OCI-LY7 (cell line): ENCODE data around the gene PHACTR1. TPM values are rescaled to one million over a fixed set of nuclear protein-coding genes. Genes with fewer than 3 reads are reported as not detected.
A peak's percentile ranks its signal among the peaks of the same experiment; 100 is the strongest.

Experiments used
- BruUV-seq: library from RNA; stranded (reverse); fragments of 400-500 nt; replicated peaks from 2 replicates; lab custom pipeline; 2021; lab: Mats Ljungman, UMichigan
- CTCF ChIA-PET: fragments of 300-600 bp; sonication (Branson Sonifier 250); formaldehyde crosslinking; loops from one replicate; lab custom pipeline; 2022; ENCODE audit warnings: antibody characterized with exemption; ENCODE audit not compliant: unreplicated experiment; lab: Charles Lee
- POLR2A ChIA-PET: fragments of 300-600 bp; sonication (Branson Sonifier 250); formaldehyde crosslinking; loops from one replicate; lab custom pipeline; 2022; ENCODE audit warnings: antibody characterized with exemption; lab: Charles Lee
- DNase-seq: peaks from one replicate; pipeline ENCODE4 v3.0.0-alpha.2; 2015; ENCODE audit warnings: low spot score
- H2AFZ ChIP-seq: fragments of 200-600 bp; sonication (generic), shearing (Covaris generic); 2 replicates; pipeline ENCODE4 v1.6.1; 2014; ENCODE audit warnings: mild to moderate bottlenecking, antibody characterized with exemption, low read length, moderate library complexity
- H3K27ac ChIP-seq: fragments of 200-600 bp; sonication (generic); 2 replicates; pipeline ENCODE4 v1.5.1; 2014; ENCODE audit warnings: mixed run types, low read depth, mild to moderate bottlenecking, moderate library complexity, low read length, inconsistent platforms; ENCODE audit not compliant: poor library complexity, severe bottlenecking
- H3K36me3 ChIP-seq: fragments of 200-600 bp; sonication (generic); 2 replicates; pipeline ENCODE4 v1.6.1; 2014; ENCODE audit warnings: mild to moderate bottlenecking, antibody characterized with exemption, low read length, moderate library complexity, mixed read lengths; ENCODE audit not compliant: insufficient read depth
- H3K4me1 ChIP-seq: fragments of 200-600 bp; sonication (generic); 2 replicates; pipeline ENCODE4 v1.5.1; 2014; ENCODE audit warnings: mild to moderate bottlenecking, low read length; ENCODE audit not compliant: insufficient read depth, poor library complexity, severe bottlenecking
- H3K4me2 ChIP-seq: fragments of 200-600 bp; sonication (generic); 2 replicates; pipeline ENCODE4 v1.6.1; 2014; ENCODE audit warnings: mild to moderate bottlenecking, low read length
- H3K4me3 ChIP-seq: fragments of 200-600 bp; sonication (generic); 2 replicates; pipeline ENCODE4 v1.5.1; 2014; ENCODE audit warnings: mild to moderate bottlenecking, low read depth, low read length; ENCODE audit not compliant: poor library complexity, severe bottlenecking
- H3K79me2 ChIP-seq: fragments of 200-600 bp; sonication (generic); 2 replicates; pipeline ENCODE4 v1.6.1; 2016; ENCODE audit warnings: low read depth, mild to moderate bottlenecking, low read length, moderate library complexity, mixed read lengths; ENCODE audit not compliant: insufficient read depth
- H3K9me2 ChIP-seq: fragments of 200-600 bp; sonication (generic); 2 replicates; pipeline ENCODE4 v1.6.1; 2016; ENCODE audit warnings: mild to moderate bottlenecking, low read length, mixed read lengths; ENCODE audit not compliant: insufficient read depth
- H3K9me3 ChIP-seq: fragments of 200-600 bp; sonication (generic); 2 replicates; pipeline ENCODE4 v1.6.1; 2014; ENCODE audit warnings: mild to moderate bottlenecking, mixed run types, low read length, mixed read lengths
- H4K20me1 ChIP-seq: fragments of 200-600 bp; sonication (generic); 2 replicates; pipeline ENCODE4 v1.6.1; 2014; ENCODE audit warnings: mild to moderate bottlenecking, antibody characterized with exemption, low read length, moderate library complexity, mixed read lengths; ENCODE audit not compliant: insufficient read depth
- EZH2phosphoT487 ChIP-seq: fragments of 200-600 bp; sonication (generic); IDR thresholded peaks from 2 replicates; pipeline ENCODE4 v1.6.1; 2018; ENCODE audit warnings: low read depth, borderline replicate concordance, mild to moderate bottlenecking, mixed run types, antibody characterized with exemption, low read length, moderate library complexity, mixed read lengths
- intact Hi-C: fragments of 100-400 bp; cut with micrococcal nuclease; formaldehyde crosslinking; loops from one replicate; pipeline ENCODE4 v1.10.0; 2022; ENCODE audit not compliant: unreplicated experiment
- total RNA-seq, 2 experiments: library from RNA; depleted of rRNA in 1 of 2; stranded (reverse); fragments of >200 nt in 1 of 2; shearing (Covaris generic) in 1 of 2; gene quantifications; 2 replicates each; pipeline ENCODE4 v1.2.3, GENCODE V29; 2014 to 2022
- TF ChIP-seq, protein P1 (sequence below): fragments of 200-600 bp; sonication (generic); conservative IDR thresholded peaks from 2 replicates; pipeline ENCODE4 v1.5.1; 2014; ENCODE audit warnings: mild to moderate bottlenecking, antibody characterized with exemption, low read length, moderate library complexity, mixed read lengths

The PHACTR1 gene
- total RNA-seq, 2 experiments from 2014 or later: 25.1 to 46.6 TPM

DNA sequence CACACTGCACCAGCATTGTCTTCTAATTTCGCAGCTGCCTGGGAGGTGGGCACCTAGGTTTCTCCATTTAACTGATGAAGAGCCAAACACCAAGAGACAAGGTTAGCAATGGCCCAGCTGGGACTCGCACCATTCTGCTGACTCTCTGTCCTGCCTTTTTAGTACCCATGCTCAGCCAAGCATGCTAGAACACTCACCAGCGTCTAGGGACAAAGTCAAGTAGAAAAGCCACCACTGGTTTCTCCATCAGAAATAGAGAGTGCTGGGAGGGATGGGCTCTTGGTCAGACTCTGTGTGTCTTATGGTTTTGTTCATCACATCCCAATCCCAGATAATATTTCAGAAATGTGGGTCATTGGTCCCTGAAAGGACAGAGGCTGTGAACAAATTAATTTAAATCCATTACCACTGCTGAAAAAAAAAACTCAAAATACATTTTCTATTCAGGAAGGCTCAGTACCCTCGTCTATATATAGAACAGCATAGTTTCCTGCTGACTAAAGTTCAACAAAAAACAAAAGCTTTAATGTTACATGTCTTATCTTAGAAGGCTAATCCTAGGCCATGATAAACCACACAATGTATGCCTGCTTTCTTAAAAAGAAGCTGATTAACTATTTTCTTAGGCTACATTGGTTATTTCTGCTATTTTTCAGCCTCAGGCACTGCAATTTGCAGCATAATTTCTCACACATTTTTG lies 500.8 kb downstream of the PHACTR1 start:
- Histone ChIP-seq H3K4me2 (peak overlapping the region; percentile 33), H3K27ac (no peak overlapping the region), H3K79me2 (no peaks in the 10 kb centered on the region), H3K4me1 (peaks cover 14% of the 10 kb centered on the region), H2AFZ (peak overlapping the region; percentile 0; the same call in 1 of the 2 replicates), H3K9me3 (no peaks in the 10 kb centered on the region), H3K4me3 (no peak overlapping the region), H3K9me2 (no peaks in the 10 kb centered on the region), H4K20me1 (no peaks in the 10 kb centered on the region), H3K36me3 (no peaks in the 10 kb centered on the region)
- peak; percentile 29 for DNase-seq
- TF ChIP-seq EZH2phosphoT487: no peak
- TF ChIP-seq, protein P1, sequence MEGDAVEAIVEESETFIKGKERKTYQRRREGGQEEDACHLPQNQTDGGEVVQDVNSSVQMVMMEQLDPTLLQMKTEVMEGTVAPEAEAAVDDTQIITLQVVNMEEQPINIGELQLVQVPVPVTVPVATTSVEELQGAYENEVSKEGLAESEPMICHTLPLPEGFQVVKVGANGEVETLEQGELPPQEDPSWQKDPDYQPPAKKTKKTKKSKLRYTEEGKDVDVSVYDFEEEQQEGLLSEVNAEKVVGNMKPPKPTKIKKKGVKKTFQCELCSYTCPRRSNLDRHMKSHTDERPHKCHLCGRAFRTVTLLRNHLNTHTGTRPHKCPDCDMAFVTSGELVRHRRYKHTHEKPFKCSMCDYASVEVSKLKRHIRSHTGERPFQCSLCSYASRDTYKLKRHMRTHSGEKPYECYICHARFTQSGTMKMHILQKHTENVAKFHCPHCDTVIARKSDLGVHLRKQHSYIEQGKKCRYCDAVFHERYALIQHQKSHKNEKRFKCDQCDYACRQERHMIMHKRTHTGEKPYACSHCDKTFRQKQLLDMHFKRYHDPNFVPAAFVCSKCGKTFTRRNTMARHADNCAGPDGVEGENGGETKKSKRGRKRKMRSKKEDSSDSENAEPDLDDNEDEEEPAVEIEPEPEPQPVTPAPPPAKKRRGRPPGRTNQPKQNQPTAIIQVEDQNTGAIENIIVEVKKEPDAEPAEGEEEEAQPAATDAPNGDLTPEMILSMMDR: no peak
- CTCF ChIA-PET: no interaction called here
- POLR2A ChIA-PET: interaction anchor here (0.7 kb wide), 1 partner anchor 42 kb away, joined by 3 read pairs; no protein-coding TSS in a partner anchor
- intact Hi-C loops: no loop called here
- no TSS peak for BruUV-seq

DNA sequence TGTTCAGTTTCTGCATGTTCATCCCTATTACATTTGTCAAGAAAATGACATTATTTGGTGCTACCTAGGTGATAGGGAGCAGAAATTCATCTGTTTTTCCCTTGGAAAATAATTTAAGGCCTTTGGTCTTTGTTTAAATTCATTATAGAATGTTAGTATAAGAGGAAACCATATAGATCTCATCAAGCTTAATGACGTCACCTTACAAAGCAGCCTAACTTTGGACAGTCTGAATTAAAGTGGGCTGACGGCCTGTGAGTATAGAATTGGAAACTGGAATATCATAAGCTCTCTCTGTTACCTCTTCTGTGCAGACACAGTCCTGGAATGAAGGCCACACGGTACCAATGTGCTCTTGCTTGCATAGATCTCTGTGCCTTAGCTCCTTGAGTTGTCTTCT lies 503.7 kb downstream of the PHACTR1 start:
- CTCF ChIA-PET: no interaction called here
- BruUV-seq: no TSS peak
- intact Hi-C loops: no loop called here

More for the DNA sequence above, 503.7 kb downstream of the PHACTR1 start:
- no peak for DNase-seq
- Histone ChIP-seq H3K79me2 (no peaks in the 10 kb centered on the region), H3K4me3 (no peak overlapping the region), H3K27ac (no peak overlapping the region), H3K4me2 (no peak overlapping the region), H3K4me1 (peaks cover 14% of the 10 kb centered on the region), H3K9me2 (no peaks in the 10 kb centered on the region), H3K36me3 (no peaks in the 10 kb centered on the region), H3K9me3 (no peaks in the 10 kb centered on the region), H2AFZ (no peak overlapping the region), H4K20me1 (no peaks in the 10 kb centered on the region)
- TF ChIP-seq, protein P1: no peak
- no peak for TF ChIP-seq EZH2phosphoT487
- POLR2A ChIA-PET: no interaction called here
